GM18519 (cell line): ENCODE results near the gene TMEM244.
"Not testable (repeated sequence)": the region's sequence is repeated elsewhere in the genome, so short reads cannot be mapped to it uniquely, and the experiment has no call there.

ENCODE experiments used
- ATAC-seq: cut with Tn5 transposase; IDR thresholded peaks from one replicate; pipeline ENCODE4 v1.9.1; 2021; ENCODE audit warnings: mild to moderate bottlenecking, moderate library complexity; ENCODE audit not compliant: unreplicated experiment, low FRiP score

Gene TMEM244

GRCh38 chr6:129871221-129871620, 10.1 kb upstream of the TMEM244 start:
- ATAC-seq: no peak

DNA sequence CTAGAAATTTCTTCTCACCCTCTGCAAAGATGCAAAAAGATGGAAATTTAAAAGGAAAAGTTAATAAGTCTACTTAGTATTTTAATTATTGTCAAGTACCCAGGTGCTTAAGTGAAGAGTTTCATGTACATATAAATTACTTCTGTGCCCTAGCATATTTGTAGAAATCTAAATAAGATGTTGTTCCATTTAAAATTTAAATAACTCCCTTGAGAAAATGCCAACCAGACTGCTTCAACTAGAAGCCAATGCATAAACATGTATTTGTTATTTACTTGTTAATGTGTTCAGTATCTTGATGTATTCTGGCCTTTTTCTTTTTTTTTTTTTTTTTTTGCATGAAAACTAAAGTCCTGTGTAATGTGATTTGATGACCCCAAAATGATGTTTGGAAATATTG, 6.3 kb upstream of the TMEM244 start:
- ATAC-seq: no peak

DNA sequence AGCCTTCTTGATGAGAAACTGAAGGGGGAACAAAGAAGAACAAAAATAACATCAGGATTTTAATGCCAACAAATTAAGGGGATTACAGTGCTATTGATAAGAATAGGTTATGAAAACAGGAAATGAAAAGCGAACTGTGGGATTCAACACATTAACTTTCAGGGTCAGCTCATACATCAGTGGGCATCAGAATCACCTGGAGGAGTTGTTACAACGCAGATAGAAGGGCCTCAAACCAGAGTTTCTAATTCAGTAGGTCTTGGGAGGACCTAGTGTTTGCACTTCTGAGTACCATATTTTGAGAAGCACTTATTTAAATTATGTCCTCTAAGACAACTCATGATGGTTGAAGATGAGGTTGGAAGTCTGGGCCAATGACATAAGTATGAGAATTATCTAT, 5.6 kb upstream of the TMEM244 start:
- ATAC-seq: no peak

DNA sequence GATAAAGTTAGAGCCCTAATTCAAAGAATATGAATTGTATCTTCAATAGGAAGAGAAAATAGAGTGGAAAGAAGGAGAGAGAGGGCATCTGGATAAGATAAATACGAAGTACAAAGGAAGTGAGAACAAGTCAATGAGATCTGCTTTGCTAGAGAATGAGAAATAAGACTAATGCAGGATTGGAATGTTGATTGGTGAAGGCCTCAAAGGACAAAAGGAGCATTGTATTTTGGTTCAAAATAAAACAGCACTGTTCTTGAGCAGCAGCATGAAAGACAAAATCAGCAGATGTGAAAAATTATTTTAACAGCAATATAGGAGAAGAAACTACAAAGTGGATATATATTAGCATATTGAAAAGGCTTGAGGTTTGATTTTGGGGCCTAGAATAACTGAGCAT, 5.1 kb upstream of the TMEM244 start:
- ATAC-seq: no peak

DNA sequence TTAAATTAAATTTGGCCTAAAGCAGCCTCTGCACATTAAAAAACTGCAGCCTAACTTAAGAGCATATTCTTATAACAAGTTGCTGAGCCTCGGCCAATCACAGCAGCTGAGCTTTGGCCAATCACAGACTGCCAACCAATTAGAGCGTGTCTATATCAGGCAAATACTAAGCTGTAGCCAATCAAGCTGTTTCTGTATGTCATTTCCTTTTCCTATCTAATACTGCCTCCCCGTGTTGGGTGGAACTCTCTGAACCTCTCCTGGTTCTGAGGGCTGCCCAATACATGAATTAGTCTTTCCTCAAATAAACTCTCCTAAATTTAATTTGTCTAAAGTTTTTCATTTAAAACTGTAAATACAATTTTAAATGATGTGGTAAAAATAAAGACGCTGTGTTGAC, 3.9 kb upstream of the TMEM244 start:
- ATAC-seq: no peak

DNA sequence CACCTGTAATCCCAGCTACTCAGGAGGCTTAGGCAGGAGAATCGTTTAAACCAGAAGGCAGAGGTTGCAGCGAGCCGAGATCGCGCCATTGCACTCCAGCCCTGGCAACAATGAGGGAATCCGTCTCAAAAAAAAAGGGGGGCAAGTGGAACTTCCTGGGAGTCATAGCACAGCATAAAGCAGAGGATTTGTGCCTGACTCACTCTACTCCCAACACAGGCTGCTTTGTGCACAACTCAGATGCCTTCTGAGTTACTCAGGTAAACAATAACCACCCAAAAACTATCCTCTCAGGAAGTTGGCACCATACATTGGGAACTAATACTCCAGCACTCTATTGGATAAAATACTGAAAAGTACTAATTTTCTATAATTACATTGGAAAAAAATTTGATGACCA, 2.5 kb upstream of the TMEM244 start:
- ATAC-seq: no peak

DNA sequence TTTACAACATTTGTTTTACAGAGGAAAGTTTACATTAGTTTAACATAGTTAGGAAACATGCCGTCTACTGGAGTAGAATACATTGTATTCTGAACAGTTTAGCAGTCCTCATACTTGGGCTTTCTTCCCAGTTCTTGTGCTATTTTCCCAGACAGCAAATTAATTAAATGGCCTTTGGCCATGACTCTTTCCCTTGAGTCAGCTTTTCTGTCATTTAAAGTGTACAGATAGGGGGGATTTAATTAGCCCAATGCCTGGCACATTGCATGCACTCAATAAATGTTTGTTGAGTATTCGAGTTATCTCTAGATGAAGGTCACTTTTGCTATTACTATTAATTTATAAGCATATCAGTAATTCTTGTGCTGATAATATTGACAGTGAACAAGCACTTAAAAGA, 1.6 kb downstream of the TMEM244 start:
- ATAC-seq: no peak

GRCh38 chr6:129857838-129858237, 3.3 kb downstream of the TMEM244 start:
- ATAC-seq: no peak

GRCh38 chr6:129853996-129854711, 7.0 kb downstream of the TMEM244 start:
- ATAC-seq: no peak

- ATAC-seq: no peak
Measured at GRCh38 chr6:129852257-129852858, 8.8 kb downstream of the TMEM244 start.

GRCh38 chr6:129849456-129849855, 11.7 kb downstream of the TMEM244 start:
- no peak for ATAC-seq

DNA sequence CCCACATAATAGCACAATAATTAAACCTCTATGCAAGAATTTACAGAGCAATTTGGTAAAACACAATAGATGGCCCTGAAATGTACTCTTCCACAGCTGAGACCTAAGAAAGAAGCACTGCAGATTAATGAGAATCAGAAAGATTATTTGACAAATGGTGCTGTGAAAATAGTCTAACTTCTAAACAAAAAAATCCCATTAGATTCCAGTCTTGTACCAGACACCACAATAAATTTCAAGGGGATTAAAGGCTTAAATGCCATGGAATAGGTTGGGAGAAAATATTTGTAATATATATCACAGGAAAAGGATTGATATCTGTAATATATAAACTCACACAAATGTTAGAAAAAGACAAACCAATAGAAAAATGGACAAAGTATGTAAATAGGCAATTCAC, 14.4 kb downstream of the TMEM244 start:
- ATAC-seq: no peak

DNA sequence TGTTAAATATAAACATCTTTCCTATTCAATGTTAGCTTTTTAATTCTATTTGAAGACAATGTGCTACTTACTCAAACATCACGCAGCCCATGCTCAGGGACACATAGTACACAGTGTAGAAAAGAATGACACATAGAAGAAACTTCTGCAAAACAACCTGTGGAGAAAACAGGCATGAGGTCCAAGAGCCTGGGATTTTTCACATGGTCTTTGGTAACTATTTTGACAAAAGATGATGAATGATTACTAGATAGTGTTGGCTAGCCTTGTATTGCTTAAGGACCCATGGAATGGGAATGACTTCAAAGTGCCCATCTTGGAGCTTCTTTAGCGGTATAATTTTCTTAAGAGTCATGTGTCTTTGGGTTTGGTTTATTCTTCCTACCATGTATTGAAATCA, 15.4 kb downstream of the TMEM244 start:
- ATAC-seq: no peak

DNA sequence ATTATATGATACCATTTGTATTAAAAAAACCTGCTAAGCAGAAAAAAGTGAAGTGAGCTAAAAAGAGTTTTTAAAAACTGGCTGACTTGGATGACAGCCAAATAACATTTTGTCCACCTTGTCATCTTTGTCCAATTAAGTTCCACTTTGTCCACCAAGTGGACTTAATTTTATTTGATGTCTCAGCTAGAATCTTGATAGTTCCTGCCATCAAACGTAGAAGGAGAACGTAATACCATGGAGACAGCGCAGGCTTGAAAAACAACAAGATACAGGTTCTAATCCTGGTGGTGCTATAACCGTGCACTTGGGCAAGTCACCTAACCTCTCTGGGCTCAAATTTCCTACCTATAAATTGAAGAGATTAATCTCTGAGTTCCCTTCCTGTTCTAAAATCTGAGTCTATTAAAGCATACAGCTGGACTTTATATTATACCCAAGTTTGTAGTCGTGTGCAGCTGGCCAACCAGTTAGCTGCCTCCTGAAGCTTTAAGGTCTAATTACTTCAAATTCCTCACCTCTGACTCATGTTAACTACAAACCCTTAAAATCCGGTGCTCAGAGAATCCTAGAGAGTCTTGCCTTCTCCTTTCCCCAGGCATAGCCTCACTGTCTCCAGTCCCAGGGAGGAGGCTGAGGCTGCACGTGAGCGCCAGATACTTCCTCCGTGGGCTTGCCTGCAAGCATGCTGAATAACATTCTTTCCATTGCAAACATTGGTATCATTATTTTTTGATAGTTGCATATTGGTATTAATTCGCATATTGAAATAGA, 16.8 kb downstream of the TMEM244 start:
- no peak for ATAC-seq

- no peak for ATAC-seq
Measured at GRCh38 chr6:129843573-129843972, 17.5 kb downstream of the TMEM244 start.

GRCh38 chr6:129842881-129843409, 18.2 kb downstream of the TMEM244 start:
- no peak for ATAC-seq

- ATAC-seq: no peak
Measured at GRCh38 chr6:129842137-129842536, 19.0 kb downstream of the TMEM244 start.

GRCh38 chr6:129839562-129839961, 21.6 kb downstream of the TMEM244 start:
- not testable (repeated sequence) for ATAC-seq

DNA sequence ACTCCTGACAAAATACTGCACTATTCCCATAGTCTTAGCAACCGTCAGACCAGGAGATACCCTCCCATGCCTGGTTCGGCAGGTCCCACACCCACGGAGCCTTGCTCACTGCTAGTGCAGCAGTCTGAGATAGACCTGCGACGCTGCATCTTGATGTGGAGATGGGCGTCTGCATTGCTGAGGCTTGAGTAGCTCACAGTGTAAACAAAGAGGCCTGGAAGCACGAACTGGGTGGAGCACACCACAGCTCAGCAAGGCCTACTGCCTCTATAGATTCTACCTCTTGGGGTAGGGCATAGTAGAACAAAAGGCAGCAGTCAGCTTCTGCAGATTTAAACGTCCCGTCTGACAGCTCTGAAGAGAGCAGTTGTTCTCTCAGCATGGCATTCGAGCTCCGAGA, 25.4 kb downstream of the TMEM244 start:
- no peak for ATAC-seq

DNA sequence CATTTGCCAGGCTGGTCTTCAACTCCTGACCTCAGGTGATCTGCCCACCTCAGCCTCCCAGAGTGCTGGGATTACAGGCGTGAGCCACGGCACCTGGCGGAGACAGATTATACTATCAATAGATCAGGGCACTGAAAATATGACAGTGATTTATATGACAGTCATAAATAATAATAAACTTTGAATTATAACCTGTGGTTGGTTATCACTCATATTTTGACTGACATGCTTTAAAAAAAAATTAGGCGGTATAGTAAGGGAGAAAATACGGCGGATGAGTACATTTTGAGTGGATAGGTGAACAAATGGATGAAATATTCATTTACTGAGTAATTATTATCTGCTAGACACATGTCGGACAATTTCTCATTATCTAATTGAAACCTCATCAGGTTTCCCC, 28.8 kb downstream of the TMEM244 start:
- no peak for ATAC-seq

DNA sequence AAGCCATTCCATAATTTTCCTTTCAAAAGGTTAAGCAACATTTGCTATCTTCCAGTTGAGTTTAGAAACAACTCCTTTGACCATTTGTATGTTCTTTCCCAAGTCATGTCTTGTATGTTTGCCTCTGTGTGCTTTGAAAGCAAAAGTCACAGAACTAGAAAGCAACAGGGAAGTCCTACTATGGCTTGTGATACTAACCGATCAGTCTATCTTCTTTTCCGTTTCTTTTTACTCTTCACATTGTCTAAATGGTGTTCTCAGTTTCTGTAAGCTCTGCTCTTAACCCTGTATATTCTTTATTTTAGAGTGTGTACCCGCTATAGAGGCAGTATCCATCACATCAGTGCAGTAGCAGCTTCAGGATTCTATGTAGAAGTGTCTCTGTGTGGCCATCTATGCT, 32.9 kb downstream of the TMEM244 start:
- no peak for ATAC-seq
